IPS DF 4.7 (cell line): ENCODE data around the gene PITX3.

Source experiments
- DNase-seq: peaks from one replicate; pipeline ENCODE4 v3.0.0-alpha.2; 2013; ENCODE audit warnings: low spot score; ENCODE audit errors: extremely low read depth

Gene PITX3

DNA sequence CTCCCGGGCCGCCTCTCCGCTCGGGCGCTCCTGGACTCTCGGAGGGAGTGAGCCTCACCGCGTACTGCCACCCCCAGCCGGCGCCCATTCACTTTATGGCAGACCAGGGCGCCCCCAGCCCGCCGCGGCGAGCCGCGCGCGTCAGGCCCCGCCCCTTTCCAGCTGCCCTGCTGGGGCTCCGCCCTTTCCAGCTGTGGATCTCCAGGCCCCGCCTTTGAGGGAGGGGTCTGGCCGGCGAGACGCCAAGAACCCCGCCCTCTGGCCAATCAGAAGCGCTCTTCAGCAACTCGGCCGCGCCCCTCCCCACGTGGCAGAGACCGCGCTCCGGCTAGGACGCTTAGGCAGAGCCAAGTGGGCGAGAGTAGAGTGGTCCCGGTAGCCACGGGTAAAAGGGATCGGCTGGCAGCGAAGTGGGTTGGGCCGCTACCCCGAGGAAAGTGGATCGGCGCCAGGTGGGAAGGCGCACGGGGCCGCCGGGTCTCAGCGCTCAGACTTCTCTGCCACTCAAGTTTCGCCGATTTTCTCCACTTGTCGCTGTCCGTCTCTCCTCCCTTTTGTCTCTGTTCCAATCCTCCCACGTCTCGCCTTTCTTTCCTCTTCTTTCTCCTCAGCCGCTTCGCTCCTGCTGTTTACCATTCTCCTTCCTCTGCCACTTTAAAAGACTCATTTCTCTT lies at the start of gene PITX3:
PITX3 (minus strand) TSS at position 69 of the 674 bp plus-strand sequence. CDS start 9,432 bp downstream, outside the sequence.
- DNase-seq, result no peak

DNA sequence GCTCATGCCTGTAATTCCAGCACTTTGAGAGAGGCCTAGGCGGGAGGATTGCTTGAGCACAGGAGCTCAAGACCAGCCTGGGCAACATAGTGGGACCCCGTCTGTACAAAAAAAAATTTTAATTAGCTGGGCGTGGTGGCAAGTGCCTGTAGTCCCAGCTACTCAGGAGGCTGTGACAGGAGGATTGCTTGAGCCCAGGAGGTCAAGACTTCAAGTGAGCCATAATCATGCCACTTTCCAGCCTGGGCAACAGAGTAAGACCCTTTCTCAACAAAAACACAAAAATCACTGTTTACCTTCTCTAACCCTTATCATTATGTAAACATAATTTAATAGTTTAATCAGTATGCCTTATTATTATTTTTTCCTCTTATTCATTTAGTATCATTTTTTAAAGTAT lies 48.5 kb upstream of the PITX3 start:
- no peak for DNase-seq

DNA sequence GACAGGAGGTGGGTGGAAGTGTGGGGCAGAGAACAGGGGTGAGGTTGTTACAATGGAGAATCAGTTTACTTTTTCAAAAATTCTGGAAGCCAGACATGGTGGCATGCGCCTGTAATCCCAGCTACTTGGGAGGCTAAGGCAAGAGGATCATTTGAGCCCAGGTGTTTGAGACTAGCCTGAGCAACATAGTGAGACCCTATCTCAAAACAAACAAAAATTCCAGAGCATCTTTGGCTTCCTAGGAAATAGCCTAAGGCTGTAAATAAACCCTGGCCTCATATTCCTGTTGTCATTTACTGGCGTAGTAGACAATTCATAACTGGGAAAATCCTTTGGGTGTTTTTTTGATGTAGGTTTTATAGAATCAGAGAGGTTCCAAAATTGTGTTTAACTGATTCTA lies 48.0 kb upstream of the PITX3 start:
- DNase-seq, result no peak

DNA sequence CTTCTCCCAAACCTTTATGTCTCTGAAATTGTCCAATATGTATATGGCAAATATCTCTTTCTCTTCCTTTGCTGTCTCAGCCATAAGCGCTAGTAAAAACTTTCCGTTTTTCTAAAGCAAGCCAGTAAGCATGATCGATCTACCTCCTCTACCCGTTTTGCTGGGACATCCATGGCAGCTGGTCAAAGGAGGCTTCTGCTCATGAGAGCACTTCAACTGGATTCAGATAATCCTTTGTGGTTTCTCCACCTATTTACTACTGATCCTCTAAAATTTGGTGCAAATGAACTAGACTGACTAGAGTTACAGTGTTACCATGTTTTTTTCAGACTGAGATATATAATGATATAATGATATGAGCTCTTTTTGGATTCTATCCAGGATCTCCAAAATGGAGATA lies 46.7 kb upstream of the PITX3 start:
- no peak for DNase-seq

DNA sequence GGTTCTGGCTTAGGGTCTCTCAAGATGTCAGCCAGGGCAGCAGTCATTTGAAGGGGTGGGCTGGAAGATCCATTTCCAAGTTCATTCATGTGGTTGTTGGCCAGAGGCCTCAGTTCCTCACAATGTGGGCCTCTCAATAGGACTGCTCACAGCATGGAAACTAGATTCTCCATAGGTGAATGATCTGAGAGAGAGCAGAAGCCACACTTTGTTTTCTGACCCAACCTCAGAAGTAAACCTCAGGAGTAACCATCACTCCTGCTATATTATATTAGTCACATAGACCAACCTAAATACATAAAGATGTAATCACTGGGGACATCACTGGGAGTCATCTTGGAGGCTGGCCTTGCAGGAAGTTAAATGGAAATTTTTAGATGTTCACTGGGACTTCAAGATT lies 46.2 kb upstream of the PITX3 start:
- no peak for DNase-seq

DNA sequence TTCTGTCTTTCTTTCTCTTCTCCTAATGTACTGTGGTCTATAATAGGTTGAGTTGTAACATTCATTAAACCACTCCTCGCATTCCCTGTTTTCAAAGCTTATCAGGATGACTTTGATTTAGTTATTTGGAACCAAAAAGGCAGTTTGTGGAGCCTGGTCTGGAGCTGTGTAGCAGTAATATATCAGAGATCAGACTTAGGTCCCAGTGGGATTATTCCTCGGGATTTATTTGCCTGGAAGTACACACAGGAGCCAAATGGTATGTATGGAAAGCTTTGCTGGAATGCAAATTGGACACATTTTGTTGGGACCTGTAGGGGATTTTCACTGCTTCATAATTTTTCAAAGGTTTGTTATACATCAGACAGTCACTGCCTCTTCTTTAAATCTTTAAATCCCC lies 44.9 kb upstream of the PITX3 start:
- no peak for DNase-seq

- DNase-seq, result no peak
Measured at GRCh38 chr10:102285133-102285532, 43.8 kb upstream of the PITX3 start.

GRCh38 chr10:102284531-102284930 lies 43.2 kb upstream of the PITX3 start:
- no peak for DNase-seq

DNA sequence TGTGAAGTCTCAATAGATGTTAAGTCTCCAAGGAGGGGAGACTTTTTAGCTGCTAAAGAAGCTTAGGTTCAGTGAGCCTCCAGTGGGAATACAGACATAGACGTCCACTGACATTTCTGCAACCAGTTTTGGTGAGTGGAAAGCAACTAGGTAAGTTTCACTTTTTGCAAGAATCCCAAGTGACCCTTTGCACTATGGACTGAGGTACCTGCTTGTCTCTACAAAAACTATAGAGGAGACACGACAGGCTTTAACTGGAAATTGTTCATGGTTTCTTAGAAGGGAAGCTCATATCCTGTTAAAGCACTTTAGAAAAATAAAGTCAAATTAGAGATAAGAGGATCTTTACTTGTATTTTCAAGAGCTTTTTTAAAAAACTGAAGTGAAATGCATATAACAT lies 42.6 kb upstream of the PITX3 start:
- no peak for DNase-seq

DNA sequence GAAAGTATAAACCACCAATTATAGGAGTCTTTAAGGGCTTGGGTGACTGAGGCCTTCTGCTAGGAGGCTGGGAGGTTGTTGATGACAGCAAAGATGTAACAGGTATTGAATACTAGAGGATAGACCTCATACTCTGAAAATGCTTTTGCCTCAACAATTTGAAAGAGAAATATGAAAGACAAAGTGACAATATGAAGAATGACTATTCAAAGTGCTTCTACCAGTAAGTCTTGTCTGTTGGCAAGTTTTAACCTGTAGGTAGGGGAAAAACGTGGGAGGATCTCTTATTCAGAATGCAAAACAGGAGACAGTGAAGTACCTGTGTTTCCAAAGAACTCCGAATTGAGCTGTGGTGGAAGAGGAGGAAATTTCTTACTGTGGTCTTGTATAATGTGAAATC lies 42.2 kb upstream of the PITX3 start:
- DNase-seq, result no peak

- no peak for DNase-seq
Measured at GRCh38 chr10:102281102-102281487, 39.8 kb upstream of the PITX3 start.

GRCh38 chr10:102280397-102281101 lies 39.2 kb upstream of the PITX3 start:
- no peak for DNase-seq

- no peak for DNase-seq
Measured at GRCh38 chr10:102279104-102279503, 37.8 kb upstream of the PITX3 start.

DNA sequence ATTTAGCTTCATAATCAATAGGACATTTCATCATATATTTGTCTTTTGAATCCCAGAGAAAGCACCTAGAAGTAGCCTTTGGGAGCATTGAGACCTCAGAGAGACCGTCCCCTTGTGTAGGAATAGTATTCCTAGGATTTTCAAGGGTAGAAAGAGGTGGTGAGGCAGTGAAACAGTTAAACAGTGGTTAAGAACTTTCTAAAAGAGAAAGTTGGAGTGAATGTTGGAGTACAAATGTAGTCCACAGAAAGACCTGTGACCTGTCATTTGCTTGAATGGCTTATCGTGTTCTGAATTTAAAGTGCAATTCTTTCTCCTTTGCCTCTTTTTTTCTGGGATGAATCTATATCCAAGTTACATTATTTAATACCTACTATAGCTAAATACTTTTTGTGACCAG lies 34.0 kb upstream of the PITX3 start:
- DNase-seq, result no peak

DNA sequence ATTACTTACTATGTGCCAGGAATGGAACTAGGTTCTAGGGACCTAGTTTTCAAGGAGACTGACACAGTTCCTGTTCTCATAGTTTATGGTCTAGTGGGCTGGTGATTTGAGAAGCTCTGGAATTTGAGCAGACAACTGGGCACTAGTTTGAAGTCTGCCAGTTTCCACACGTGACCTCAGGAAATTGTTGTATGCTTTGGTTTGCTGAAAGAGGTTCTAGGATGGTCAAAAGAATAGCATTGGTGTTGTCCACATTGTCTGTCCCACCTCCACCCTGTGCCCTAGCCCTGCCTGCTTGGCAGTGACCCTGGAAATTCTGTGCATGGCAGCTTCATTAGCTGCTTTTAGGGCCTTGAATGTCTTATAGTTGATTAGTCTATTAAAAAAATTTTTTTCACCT lies 32.8 kb upstream of the PITX3 start:
- DNase-seq, result no peak

- DNase-seq, result no peak
Measured at GRCh38 chr10:102269017-102269416, 27.7 kb upstream of the PITX3 start.

GRCh38 chr10:102268375-102268888 lies 27.1 kb upstream of the PITX3 start:
- no peak for DNase-seq

DNA sequence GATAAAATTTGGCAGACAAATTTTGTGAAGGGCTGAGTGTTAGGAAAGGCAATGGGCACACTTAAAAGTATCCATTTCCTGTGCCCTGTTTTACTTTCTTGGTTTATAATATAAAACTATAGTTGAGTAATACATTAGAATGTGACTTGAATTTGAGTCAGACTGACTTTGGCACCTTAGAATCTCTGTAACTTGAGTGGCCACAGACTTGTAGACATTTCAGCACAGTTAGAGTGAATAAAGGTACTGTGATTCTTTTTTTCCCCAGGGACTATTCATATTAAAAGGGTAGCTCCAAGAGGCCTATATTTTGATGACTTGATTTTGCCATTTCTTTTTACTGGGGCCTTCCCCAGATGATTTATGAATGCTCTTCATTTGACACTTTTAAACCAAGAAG lies 26.4 kb upstream of the PITX3 start:
- no peak for DNase-seq

- no peak for DNase-seq
Measured at GRCh38 chr10:102266670-102267069, 25.4 kb upstream of the PITX3 start.

DNA sequence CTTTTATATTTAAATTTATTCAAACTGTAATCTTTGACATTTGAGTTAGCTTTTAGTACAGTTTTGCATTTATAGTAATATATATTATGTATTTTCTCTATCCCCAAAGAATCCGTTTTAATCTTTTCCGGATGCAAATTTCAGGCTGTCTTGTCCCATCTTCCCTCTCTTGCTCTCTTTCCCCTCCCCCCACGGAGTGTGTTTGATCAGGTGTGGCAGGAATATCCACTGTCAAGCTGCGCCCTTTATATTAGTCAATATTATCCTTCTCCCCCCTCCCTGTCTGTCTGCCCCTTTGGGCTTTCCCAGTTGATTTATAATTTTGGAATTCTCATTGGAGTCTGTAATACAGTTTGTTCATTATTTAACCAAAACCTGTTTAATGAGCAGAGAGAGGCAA lies 23.1 kb upstream of the PITX3 start:
- DNase-seq, result no peak

DNA sequence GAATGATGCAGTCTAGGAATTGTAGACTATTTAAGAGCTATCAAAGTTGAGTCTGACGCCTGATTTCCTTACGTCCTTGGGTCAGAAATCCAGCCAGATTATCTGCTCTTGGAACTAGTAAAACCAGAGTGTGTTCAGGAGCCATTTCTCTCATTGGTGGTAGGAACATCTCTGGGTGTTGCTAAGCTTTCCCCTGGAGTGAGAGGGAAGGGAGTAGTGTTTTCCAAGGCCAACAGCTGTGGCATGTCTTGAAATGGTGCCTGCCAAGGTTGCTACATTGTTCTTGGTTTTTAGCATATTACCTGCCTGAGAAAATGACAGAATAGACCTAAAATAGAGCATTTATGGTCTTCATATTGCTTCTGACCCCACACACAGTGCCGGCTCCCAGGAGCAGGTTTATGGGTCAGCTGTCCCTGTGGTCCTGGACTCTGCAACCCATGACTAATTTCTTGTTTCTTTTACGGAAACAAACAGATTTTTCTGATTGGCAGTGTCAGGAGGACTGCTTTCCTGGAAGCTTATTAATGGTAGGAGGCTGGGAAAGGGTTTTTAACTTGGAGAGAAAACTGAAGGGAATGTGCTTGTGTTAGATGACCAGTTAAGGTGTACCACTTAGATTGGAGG lies 21.5 kb upstream of the PITX3 start:
- no peak for DNase-seq

DNA sequence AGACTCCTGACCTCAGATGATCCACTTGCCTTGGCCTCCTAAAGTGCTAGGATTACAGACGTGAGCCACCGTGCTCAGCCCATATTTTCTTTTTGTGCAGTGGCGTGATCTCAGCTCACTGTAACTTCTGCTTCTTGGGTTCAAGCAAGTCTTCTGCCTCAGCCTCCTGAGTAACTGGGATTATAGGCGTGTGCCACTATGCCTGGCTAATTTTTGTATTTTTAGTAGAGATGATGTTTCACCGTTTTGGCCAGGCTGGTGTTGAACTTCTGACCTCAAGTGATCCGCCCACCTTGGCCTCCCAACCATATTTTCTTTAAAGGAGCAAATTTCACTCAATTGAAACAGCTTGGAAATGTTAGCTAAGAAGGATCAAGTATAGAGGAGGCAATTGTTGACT lies 20.5 kb upstream of the PITX3 start:
- no peak for DNase-seq

- no peak for DNase-seq
Measured at GRCh38 chr10:102261196-102261595, 19.9 kb upstream of the PITX3 start.
